Cardiac fibroblast (primary cell): Measurements from ENCODE around the gene MAPK8IP2.

Source experiments
- DNase-seq, 2 donors: peaks; one replicate each; pipeline versions ENCODE4 v3.0.0 to v3.0.0-alpha.2; 2010; ENCODE audit warnings: low read depth in 2 of 2
- H3K4me3 ChIP-seq, 2 donors: replicated peaks in 1 of 2; 1 replicate in 1 of 2; 2 replicates in 1 of 2; pipeline ENCODE4 v1.5.1; 2011; ENCODE audit warnings: low read depth in 2 of 2, low read length in 2 of 2, mild to moderate bottlenecking in 2 of 2, moderate library complexity in 1 of 2
- TF ChIP-seq, protein P1 (sequence below): IDR thresholded peaks from one replicate; pipeline ENCODE4 v1.5.1; 2011; ENCODE audit warnings: low read depth, mild to moderate bottlenecking, low read length, inconsistent platforms

The MAPK8IP2 gene

GRCh38 chr22:50562523-50563412, 37.8 kb upstream of the MAPK8IP2 start, which contains the start of gene SYCE3:
TSS of gene SYCE3 (minus strand) at chr22:50562919. CDS start at chr22:50556405, 6,514 bp downstream.
- DNase-seq = peak; percentile 89
- H3K4me3 ChIP-seq = peak within 1 kb of the TSS; percentile 52 to 56
- TF ChIP-seq, protein P1, sequence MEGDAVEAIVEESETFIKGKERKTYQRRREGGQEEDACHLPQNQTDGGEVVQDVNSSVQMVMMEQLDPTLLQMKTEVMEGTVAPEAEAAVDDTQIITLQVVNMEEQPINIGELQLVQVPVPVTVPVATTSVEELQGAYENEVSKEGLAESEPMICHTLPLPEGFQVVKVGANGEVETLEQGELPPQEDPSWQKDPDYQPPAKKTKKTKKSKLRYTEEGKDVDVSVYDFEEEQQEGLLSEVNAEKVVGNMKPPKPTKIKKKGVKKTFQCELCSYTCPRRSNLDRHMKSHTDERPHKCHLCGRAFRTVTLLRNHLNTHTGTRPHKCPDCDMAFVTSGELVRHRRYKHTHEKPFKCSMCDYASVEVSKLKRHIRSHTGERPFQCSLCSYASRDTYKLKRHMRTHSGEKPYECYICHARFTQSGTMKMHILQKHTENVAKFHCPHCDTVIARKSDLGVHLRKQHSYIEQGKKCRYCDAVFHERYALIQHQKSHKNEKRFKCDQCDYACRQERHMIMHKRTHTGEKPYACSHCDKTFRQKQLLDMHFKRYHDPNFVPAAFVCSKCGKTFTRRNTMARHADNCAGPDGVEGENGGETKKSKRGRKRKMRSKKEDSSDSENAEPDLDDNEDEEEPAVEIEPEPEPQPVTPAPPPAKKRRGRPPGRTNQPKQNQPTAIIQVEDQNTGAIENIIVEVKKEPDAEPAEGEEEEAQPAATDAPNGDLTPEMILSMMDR = peak; percentile 77

DNA sequence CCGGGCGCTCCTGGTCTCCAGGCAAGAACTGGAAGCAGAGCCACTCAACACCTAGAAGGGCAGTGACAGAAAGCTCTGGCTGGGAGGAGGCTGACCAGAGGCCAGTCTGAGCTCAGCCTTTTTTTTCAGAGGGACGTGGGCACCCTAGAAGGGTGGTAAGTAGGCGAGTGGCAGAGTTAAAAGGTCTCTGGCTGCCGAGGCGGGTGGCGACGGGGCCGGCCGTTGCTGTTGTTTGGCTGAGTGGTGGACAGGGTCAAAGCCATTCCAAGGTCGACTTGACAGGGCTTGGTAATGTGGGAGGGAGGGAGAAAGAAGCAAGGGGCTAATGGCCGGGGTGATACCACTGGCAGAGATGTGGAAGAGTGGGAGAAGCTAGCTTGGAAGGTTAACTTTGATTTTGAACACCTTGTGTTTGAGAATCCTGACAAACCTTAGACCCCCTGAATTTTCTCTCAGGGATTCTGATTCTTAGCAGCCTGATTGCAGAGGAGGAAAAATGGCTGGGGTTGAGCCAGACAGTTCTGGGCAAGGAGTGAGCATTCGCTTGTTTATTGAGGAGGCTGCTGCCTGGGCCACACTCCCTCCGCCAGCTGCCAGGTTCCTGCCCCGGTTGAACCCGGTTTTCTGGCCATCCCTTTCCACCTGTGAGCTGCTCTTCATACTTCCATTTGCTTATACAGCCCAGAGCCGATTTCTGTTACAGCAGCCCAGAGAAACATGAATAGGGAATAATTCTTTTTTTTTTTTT, 37.0 kb upstream of the MAPK8IP2 start:
- TF ChIP-seq, protein P1 = no peak
- H3K4me3 ChIP-seq = peak overlapping the region; percentile 52 to 56
- no peak for DNase-seq

DNA sequence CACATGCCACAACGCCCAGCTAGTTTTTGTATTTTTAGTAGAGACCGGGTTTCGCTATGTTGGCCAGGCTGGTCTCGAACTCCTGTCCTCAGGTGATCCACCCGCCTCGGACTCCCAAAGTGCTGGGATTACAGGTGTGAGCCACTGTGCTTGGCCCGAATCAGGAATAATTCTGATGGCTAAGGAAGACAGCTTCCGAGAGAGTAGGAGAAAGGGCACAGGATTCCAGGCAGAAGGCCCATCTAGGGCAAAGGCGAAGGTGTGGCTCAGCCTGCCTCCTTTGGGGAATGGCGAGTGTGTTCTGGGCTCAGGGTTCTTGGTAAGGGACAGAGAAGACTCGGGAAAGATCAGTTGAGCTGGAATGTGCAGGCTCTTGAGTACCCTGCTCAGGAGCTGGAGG, 36.3 kb upstream of the MAPK8IP2 start:
- TF ChIP-seq, protein P1 = no peak
- no peak for DNase-seq
- H3K4me3 ChIP-seq = no peak overlapping the region

GRCh38 chr22:50567721-50568252, 32.8 kb upstream of the MAPK8IP2 start:
- TF ChIP-seq, protein P1 = no peak
- H3K4me3 ChIP-seq = no peak overlapping the region
- DNase-seq = no peak

DNA sequence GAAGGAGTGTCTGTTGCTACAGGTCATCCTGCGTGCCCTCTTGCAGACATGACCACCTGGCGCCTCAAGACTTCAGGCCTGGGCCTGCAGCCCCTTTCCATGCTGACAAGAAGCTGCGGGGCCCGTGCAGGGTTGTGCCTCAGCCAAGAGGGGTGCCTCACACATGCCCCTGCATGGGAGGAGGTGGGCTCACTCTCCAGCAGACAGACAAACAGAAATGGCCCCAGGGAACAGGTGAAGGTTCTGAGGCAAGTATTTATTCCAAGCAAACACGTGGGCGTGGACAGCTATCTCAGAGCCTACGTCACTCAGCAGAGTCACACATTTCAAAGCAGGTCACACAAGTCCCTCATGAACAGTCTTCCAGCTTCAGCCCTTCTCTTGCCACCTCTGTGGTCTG, 32.0 kb upstream of the MAPK8IP2 start:
- H3K4me3 ChIP-seq = no peak overlapping the region
- DNase-seq = no peak
- TF ChIP-seq, protein P1 = no peak

DNA sequence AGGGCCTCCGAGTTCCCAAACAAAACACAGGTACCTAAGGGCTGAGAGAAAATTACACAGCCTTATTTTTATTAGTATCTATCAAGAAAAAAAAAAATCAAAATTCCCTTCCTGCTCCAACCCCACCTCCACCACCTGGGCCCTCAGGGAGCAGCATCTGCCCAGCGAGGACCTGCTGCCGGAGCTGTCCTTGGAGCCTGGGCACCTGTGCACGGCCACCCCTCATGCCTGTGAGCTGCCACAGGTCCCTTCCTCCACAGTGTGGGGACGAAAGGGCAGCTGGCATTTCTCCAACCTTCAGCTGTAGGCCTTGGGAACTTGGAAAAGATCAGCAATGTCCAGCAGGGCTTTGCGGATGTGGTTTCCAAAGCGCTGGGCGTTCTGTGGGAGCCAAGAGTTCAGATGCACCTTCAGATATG, 31.5 kb upstream of the MAPK8IP2 start:
- TF ChIP-seq, protein P1 = no peak
- no peak for DNase-seq
- no peak overlapping the region for H3K4me3 ChIP-seq
